B cell (primary cell): ENCODE measurements around the gene KRT12.

Source experiments
- EZH2 ChIP-seq: IDR thresholded peaks from 2 replicates; pipeline ENCODE4 v1.6.1; 2012; ENCODE audit warnings: borderline replicate concordance, low read depth, mild to moderate bottlenecking, moderate library complexity, low read length; ENCODE audit not compliant: insufficient read depth, poor library complexity, severe bottlenecking
- TF ChIP-seq, protein P1 (sequence below): fragments of 200-600 bp; IDR thresholded peaks from one replicate; pipeline ENCODE4 v1.8.0; 2022; ENCODE audit warnings: antibody characterized with exemption, mild to moderate bottlenecking

DNA sequence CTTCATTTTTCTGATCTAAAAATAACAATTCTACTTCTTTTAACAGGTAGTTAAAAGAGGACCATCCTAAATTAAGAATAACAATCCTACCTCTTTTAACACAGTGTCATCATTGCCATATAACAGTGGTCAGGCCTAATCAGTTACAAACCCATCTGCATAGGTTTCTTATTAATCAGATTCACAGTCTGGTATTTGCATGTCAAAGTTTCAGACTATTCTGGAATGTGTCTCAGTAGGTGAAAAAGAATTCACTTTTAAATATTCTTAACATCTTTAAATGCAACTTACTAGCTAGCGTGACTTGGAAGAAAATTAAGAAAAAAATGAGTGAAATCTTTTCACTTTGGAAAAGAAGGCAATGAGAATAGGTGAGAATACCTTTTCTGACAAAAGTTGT lies 6.8 kb upstream of the KRT12 start:
- TF ChIP-seq, protein P1, sequence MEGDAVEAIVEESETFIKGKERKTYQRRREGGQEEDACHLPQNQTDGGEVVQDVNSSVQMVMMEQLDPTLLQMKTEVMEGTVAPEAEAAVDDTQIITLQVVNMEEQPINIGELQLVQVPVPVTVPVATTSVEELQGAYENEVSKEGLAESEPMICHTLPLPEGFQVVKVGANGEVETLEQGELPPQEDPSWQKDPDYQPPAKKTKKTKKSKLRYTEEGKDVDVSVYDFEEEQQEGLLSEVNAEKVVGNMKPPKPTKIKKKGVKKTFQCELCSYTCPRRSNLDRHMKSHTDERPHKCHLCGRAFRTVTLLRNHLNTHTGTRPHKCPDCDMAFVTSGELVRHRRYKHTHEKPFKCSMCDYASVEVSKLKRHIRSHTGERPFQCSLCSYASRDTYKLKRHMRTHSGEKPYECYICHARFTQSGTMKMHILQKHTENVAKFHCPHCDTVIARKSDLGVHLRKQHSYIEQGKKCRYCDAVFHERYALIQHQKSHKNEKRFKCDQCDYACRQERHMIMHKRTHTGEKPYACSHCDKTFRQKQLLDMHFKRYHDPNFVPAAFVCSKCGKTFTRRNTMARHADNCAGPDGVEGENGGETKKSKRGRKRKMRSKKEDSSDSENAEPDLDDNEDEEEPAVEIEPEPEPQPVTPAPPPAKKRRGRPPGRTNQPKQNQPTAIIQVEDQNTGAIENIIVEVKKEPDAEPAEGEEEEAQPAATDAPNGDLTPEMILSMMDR: no peak
- no peak for TF ChIP-seq EZH2
